Raji (cell line): Measurements from ENCODE around the gene LIMD2.

Source experiments
- POLR2A ChIP-seq: IDR thresholded peaks from 2 replicates; pipeline ENCODE4 v1.6.1; 2011; ENCODE audit warnings: low read depth, low read length, control low read depth; ENCODE audit not compliant: insufficient read depth

The LIMD2 gene

DNA sequence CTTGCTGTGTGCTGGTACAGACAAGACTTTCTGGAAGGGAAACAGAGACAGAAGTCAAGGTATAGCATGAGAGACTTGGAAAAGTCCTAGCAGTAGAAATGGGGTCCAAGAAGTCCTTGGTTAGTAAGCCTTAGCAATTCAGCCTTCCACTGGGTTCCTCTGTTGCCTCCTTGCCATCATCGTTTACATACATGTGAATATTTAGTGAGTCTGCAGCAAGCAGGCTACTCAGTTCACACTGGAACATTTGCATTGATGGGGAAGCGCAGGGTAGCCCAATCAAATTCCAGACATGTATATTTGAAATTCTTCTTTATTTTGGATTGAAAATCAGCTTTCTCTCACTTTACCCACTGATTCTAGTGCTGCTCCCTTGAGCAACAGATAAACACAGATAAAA lies 27.1 kb downstream of the LIMD2 start:
- no peak for TF ChIP-seq POLR2A

DNA sequence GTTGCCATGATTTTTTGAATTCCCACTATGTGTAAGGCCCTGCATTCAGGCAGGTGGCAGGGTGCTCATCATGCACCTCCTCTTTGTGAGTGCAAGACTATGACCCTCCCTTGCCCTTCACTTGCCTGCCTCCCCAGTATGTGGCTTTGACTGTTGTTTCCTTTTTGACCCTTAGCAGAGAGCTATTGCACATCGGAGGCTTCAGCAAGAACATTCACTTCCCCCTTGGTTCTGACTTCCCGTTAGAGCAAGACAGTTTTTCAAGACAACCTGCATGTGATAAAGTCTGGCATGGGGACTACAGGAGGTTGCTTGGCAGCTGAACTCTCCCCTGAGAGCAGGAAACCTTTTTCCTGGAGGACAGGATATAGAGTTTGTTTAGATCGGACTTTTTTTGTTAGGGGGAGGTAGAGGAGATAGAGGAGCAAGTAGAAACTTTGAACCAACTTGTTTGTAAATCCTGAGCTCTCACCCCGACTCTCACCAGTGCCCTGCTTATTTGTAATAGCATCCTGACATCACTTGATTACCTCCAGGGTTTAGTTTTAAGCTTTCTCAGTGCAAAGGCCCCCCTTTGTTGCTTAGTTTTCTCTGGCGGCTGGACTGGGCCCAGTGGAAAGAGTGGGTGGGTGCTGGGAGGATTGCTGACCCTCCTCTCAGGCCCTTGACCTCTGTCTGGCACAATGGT lies 34.3 kb downstream of the LIMD2 start:
- no peak for TF ChIP-seq POLR2A

DNA sequence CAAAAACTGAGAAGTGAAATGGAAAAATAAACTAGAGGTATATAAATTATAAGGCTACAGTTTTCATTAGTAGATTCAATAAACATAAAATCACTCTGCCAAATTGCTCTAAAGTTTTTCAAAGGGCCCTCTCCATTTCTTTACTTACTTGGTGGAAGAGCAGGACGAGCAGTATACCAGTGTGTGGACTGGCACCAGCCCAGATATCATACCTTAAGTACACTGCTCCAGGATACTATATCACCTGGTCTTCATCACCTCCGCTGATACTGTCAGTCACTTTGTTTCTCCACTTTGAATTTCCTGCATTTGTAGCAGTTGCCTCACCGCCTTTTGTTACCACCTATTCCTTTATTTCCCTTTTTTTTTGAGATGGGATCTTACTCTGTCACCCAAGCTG lies 40.1 kb downstream of the LIMD2 start:
- no peak for TF ChIP-seq POLR2A

DNA sequence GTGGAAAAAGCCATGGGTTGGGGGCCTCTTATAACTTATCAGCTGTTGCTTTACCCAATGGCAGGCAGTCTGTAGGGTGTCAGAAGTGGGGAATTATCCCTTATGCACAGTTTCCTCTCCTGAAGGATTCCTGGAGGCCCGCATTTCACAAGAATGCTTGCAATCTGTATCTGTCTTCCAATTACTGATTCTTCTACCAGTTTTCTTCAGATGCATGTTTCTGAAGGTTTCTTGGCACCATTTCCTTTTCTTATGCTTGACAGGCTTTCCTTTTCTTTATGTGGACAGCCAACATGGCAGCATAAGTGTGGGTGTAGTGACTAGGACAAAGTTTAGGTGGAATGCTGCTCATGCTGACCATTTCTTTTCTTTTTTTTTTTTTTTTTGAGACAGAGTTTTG lies 41.6 kb downstream of the LIMD2 start:
- no peak for TF ChIP-seq POLR2A

DNA sequence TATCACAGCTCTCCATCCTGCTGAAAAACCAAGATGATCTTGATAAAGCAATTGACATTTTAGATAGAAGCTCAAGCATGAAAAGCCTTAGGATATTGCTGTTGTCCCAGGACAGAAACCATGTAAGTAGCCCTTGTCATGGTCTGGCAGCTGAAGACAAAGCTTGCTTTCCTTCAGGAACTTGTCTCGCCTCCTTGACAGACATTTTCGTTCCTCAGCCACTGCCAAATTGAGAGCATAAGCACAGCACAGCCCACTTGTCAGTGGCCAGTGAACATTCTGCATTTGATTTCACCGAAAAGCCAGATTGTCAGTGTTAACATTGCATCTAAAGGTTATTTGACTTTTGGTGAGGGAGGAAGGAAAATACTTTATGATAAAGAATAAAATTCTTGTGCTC lies 42.1 kb downstream of the LIMD2 start:
- TF ChIP-seq POLR2A = no peak

DNA sequence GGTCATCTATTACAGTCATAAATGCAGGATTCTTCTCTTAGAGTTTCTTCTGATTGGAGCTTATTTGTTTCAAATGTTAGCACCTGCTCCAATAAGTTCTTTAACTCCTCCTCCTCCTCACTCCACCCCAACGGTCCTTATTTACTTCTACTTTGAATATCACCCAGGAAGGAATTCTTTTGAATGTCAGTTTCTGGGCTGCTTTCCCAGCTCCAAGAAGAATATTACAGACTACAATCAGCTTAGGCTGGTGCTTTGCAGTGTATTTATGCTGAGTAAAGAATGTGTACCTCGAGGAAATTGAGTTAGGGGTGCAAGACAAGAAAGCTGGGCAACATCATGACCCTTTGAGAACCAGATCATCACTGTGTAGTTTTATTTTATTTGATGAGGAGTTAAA lies 46.9 kb downstream of the LIMD2 start:
- TF ChIP-seq POLR2A = no peak

DNA sequence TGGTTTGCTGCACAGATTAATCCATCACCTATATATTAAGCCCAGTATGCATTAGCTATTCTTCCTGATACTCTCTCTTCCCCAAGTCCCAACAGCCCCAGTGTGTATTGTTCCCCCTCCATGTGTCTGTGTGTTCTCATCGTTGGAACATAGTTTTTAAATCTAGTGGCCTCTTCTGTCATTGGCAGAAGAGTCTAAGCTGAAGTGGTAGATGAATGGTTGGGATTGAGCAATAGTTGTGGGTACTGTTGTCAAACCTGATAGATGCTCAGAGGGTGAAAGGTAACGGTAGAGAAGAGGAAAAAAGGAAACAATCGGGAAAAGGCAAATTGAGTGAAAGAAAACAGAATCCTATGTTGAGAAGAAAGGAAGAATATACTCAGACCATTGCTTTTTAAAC lies 47.8 kb downstream of the LIMD2 start:
- TF ChIP-seq POLR2A = no peak

DNA sequence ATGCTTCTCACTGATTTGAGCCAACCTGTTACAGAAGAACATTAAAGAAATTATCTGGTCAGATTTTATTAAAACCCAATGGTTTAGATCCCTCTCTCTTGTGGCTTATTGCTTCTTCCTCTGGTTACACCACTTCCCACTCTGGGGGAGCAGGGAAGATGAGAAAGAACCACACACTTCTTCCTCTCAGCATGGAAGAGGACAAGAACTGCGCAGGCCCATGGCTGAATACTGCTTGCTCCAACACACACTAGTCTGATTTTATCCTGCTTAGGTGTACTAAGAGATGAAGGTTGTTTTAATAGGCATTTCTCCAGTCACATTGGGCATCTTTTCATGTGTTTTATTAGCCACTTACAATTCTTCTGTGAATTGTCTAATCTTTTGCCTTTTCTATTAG lies 50.1 kb downstream of the LIMD2 start:
- no peak for TF ChIP-seq POLR2A

DNA sequence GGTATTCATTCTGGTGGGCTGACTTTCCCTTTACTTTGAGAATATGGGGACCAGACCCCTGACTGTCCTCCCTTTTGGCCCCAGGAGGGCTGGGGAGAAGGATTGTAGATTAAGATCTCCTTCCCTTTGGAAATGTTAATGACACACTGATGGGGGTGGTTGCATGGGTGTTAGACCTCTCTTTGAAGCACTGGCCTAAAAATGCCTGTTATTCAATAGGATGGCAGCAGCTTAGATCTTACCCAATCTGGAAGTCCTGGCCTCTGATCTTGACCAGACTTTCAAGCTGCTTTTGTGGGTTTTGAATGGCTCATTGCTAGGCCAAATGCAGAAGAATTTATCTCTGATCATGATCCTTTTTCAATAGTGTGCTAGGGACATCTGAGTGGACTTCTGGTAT lies 52.0 kb downstream of the LIMD2 start:
- no peak for TF ChIP-seq POLR2A

DNA sequence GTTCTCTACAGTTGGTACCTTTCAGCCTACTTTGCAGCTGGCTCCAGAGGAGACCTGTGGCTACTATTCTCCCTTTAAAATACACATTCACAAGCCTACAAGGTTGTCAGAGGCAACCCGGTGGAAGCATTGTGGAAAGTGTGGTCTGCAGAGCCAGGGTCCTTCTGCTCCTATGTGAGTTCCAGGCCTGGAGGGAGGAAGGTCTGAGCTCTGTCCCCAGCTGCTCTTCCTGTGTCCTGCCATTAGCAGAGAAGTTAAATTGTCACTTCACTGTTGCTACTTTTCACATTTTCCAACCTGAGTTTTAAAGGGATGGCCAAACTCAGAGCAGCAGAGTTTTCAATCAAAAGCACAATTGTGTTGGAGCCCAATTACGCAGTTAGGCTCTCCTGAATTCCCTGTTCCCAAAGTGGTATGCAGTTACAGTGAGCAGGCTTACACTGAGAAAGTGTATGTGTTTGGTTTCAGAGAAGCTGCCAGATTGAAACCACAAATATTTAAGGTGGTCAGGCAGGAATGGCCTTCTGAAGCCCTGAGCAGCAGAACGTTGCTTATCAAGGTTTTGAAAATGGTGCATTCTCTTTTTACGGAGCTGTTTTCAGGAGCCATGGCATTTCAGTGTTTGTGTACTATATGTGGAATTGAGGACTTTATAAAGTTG lies 52.7 kb downstream of the LIMD2 start:
- no peak for TF ChIP-seq POLR2A

DNA sequence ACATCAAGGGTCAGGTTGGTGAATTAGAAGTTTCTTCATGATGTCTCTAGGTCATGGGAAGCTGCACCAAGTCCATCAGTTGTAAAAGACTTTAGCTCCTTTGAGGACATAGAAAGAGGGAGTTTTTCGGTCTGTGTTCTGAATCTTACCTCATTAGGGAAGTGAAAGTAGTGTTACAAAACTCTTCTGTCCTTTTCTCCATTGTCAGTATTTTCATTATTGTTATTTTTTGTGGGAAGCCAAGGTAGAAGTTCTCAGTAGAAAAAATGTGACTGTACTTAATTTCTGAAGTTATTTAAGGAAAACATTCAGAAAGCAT lies 53.5 kb downstream of the LIMD2 start:
- TF ChIP-seq POLR2A = no peak
